ENCODE measurements around the gene TGFBI.

TGFBI gene

DNA sequence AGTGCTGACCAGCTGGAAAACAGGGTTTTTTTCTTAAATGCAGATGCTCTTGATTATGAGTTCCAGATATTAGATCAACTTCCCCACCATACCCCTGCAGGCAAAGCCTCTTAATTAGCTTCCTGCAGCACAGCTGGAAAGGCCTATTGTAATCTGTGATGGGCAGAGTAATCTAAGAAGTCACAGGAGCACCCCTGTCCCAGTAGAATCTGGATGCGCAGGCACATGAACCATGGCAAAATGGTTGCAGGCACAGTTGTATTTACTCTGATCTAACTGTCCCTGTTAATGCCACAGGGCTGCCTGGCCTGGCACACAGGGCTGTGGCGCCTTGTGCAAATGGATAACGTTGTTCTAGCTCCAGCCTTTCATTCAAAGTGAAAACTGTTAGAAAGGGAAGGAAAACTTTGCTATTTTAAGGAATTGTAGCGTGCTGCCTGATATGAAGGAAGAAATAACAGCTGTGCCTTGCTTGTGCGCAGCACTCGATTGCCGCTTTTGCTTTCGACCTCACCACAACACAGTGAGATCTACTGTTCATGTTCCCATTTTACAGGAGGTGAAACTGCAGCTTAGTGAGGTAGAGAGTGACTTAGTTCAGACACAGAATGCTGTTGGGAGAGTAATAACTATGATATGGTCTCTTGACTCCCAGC lies 2.3 kb downstream of the TGFBI start:
- no peak overlapping the region for H3K4me3 ChIP-seq (ENCODE audit: low read depth, low read length)

DNA sequence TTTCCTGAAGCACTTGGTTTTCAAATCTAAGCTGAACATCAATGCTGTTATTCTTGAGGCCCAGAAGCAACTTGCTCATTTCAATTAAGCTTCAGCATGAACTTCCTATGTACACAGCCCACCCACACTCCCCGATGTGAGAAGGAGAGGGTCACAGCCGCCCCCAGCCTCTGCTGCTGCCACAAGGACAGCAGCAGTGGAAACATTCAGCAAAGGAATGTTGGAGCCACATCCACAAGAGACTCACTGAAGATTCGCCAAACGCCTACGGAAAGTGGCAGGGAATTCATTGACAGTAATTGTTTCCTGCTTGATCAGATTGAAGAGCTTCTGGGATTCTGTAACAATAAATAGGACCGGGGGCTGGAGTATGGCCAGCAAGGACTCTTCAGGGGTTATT lies 2.9 kb downstream of the TGFBI start:
- H3K4me3 ChIP-seq (ENCODE audit: low read depth, low read length) = no peak overlapping the region
- DNase-seq (ENCODE audit: low read depth) = no peak
- TF ChIP-seq, protein P1, sequence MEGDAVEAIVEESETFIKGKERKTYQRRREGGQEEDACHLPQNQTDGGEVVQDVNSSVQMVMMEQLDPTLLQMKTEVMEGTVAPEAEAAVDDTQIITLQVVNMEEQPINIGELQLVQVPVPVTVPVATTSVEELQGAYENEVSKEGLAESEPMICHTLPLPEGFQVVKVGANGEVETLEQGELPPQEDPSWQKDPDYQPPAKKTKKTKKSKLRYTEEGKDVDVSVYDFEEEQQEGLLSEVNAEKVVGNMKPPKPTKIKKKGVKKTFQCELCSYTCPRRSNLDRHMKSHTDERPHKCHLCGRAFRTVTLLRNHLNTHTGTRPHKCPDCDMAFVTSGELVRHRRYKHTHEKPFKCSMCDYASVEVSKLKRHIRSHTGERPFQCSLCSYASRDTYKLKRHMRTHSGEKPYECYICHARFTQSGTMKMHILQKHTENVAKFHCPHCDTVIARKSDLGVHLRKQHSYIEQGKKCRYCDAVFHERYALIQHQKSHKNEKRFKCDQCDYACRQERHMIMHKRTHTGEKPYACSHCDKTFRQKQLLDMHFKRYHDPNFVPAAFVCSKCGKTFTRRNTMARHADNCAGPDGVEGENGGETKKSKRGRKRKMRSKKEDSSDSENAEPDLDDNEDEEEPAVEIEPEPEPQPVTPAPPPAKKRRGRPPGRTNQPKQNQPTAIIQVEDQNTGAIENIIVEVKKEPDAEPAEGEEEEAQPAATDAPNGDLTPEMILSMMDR (IDR thresholded peaks at IDR 0.05; ENCODE audit: control insufficient read depth, extremely low read depth, insufficient read depth) = no peak

More for the DNA sequence above, 2.3 kb downstream of the TGFBI start:
- no peak for DNase-seq (ENCODE audit: low read depth)
- TF ChIP-seq, protein P1 (IDR thresholded peaks at IDR 0.05; ENCODE audit: control insufficient read depth, extremely low read depth, insufficient read depth) = no peak

DNA sequence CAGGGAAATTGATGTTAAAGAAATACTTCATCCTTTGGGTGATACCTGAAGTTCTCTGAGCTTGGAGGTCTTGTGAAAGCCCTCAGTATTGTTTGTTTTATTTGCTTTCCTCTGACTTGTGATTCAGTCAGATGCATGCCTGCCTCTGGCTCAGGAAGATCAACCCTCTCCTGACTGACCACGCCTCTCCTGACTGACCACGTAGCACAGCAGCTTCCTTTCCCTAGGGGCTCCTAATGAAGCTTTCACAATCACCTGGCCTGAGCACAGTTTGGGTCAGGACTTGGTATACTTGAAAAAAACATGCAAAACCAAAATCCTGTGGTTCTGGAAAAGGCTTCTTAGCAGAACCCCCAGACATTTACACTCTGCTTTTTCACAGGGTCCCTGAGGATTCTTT lies 3.8 kb downstream of the TGFBI start:
- no peak overlapping the region for H3K4me3 ChIP-seq (ENCODE audit: low read depth, low read length)
- no peak for DNase-seq (ENCODE audit: low read depth)
- TF ChIP-seq, protein P1 (IDR thresholded peaks at IDR 0.05; ENCODE audit: control insufficient read depth, extremely low read depth, insufficient read depth) = no peak

DNA sequence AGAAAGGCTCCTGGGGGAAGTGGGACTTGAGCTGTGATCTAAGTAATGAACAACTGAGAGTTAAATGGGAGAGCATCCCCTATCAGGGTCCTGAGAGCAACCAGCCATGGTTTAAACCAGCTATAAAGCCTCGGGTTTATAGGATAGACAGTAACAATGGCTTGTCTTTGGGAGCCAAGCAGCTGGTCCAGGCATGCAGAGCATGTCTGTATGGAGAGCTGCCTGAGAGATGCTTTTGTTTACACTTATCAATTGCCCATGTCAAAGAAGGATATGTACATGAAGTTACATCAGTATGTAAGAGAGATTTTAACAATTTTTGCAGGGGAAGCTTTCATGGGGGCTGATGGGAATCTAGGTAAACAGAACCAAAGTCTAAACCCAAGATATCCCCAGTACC lies 4.4 kb downstream of the TGFBI start:
- no peak for DNase-seq (ENCODE audit: low read depth)
- no peak overlapping the region for H3K4me3 ChIP-seq (ENCODE audit: low read depth, low read length)
- TF ChIP-seq, protein P1 (IDR thresholded peaks at IDR 0.05; ENCODE audit: control insufficient read depth, extremely low read depth, insufficient read depth) = no peak

DNA sequence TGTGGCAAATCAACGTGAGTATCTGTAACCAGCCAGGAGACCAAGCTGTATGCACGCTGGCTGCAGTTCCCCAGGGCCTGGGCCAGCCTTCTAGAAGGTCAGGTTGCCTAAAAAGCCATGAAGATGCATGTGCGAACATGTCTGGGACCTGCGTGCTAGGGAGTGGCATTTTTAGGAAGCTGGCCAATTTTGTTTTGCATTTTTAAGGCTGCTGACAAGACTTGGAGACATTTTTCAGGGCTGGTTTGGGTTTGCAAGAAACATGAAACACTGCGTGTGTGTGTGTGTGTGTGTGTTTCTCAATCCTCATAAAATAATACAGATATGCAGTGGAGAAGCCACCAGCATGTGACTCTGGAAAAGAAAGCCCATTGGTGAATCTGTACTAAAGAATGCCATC lies 5.1 kb downstream of the TGFBI start:
- no peak for DNase-seq (ENCODE audit: low read depth)
- TF ChIP-seq, protein P1 (IDR thresholded peaks at IDR 0.05; ENCODE audit: control insufficient read depth, extremely low read depth, insufficient read depth) = no peak
- H3K4me3 ChIP-seq (ENCODE audit: low read depth, low read length) = no peak overlapping the region

DNA sequence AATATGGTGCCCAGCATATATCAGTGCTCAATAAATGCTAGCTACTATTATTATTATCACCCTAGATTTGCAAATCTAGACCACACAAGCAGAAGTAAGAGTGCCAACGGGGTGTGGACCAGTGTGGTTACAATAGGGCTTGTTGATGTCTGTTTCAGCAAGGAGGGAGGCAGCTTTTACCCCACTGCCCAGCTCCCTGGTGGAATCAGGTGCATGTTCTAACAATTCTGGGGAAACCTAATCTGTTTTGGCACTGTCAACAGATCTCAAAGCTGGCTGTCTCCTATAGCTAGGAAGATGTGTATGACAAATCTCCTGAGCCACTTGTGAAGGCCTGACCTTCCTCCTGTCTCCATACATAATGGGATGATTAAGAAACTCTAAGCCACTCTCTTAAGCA lies 5.7 kb downstream of the TGFBI start:
- DNase-seq (ENCODE audit: low read depth) = no peak
- TF ChIP-seq, protein P1 (IDR thresholded peaks at IDR 0.05; ENCODE audit: control insufficient read depth, extremely low read depth, insufficient read depth) = no peak
- no peak overlapping the region for H3K4me3 ChIP-seq (ENCODE audit: low read depth, low read length)

DNA sequence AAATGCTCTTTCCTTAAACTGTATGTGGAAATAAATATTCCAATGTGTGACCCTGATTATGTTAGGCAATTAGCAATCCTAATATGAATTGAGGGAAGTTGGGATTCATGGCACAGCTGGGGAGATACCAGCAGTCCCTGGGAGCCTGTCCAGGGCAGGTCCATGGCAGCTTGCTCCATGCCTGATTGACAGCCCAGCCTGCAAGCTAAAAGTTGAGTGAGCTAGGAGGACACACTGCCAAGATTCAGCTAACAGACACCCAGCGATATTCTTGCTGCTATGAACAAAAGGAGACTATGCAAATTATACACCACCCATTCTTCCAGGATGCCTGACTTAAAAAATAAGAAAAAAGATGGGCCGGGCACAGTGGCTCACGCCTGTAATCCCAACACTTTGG lies 6.2 kb downstream of the TGFBI start:
- no peak for DNase-seq (ENCODE audit: low read depth)
- H3K4me3 ChIP-seq (ENCODE audit: low read depth, low read length) = no peak overlapping the region
- TF ChIP-seq, protein P1 (IDR thresholded peaks at IDR 0.05; ENCODE audit: control insufficient read depth, extremely low read depth, insufficient read depth) = no peak
